Mammary epithelial cell (primary cell): ENCODE data around the gene SLC19A1.

Experiments used
- CTCF ChIP-seq, 2 donors: IDR thresholded peaks in 1 of 2; conservative IDR thresholded peaks in 1 of 2; 2 replicates each; pipeline ENCODE4 v1.5.1; 2011 to 2012; ENCODE audit warnings: inconsistent platforms in 2 of 2, low read length in 2 of 2, mild to moderate bottlenecking in 2 of 2, control low read depth in 1 of 2, low read depth in 1 of 2; ENCODE audit not compliant: insufficient read depth in 1 of 2; ENCODE audit errors: extremely low read depth in 1 of 2
- EZH2 ChIP-seq: IDR thresholded peaks from 2 replicates; pipeline ENCODE4 v1.6.1; 2012; ENCODE audit warnings: low read length, inconsistent platforms, borderline replicate concordance

- no peak for TF ChIP-seq CTCF (conservative IDR thresholded peaks at IDR 0.05 in 1 of 2, IDR thresholded peaks at IDR 0.05 in 1 of 2; ENCODE audit: extremely low read depth in 1 of 2, insufficient read depth in 1 of 2, low read depth in 1 of 2, low read length in 2 of 2)
- TF ChIP-seq EZH2: no peak
Measured at GRCh38 chr21:45559216-45560105, 17.2 kb upstream of the SLC19A1 start.
